Astrocyte (in vitro differentiated cells and primary cell): ENCODE data around the gene MTCH1. TPM values are rescaled to one million over a fixed set of nuclear protein-coding genes. Genes with fewer than 3 reads are reported as not detected.
A peak's percentile ranks its signal among the peaks of the same experiment; 100 is the strongest.

Experiments used
- DNase-seq: peaks from one replicate; pipeline ENCODE4 v3.0.0-alpha.2; 2010; ENCODE audit warnings: low read depth
- FAIRE-seq: peaks from 2 replicates; lab custom pipeline; 2011; peaks lifted over from hg19 to GRCh38; lab: Jason Lieb, UNC
- H2AFZ ChIP-seq: 2 replicates; pipeline ENCODE4 v1.6.0; 2012; ENCODE audit warnings: low read depth, low read length, inconsistent platforms
- H3K27ac ChIP-seq: 2 replicates; pipeline ENCODE4 v1.5.1; 2011; ENCODE audit warnings: low read depth, low read length, inconsistent platforms
- H3K27me3 ChIP-seq: 2 replicates; pipeline ENCODE4 v1.6.0; 2011; ENCODE audit warnings: low read length, inconsistent platforms; ENCODE audit not compliant: insufficient read depth
- H3K36me3 ChIP-seq: 2 replicates; pipeline ENCODE4 v1.5.1; 2011; ENCODE audit warnings: low read length, inconsistent platforms; ENCODE audit not compliant: insufficient read depth
- H3K4me1 ChIP-seq: 2 replicates; pipeline ENCODE4 v1.5.1; 2011; ENCODE audit warnings: low read length, inconsistent platforms; ENCODE audit not compliant: insufficient read depth
- H3K4me2 ChIP-seq: 2 replicates; pipeline ENCODE4 v1.6.0; 2012; ENCODE audit warnings: low read length, inconsistent platforms
- H3K4me3 ChIP-seq: 2 replicates; pipeline ENCODE4 v1.5.1; 2011; ENCODE audit warnings: low read depth, mild to moderate bottlenecking, low read length, inconsistent platforms; ENCODE audit not compliant: insufficient read depth
- H3K79me2 ChIP-seq: 2 replicates; pipeline ENCODE4 v1.6.0; 2012; ENCODE audit warnings: mild to moderate bottlenecking, low read length, inconsistent platforms; ENCODE audit not compliant: insufficient read depth
- H3K9ac ChIP-seq: 2 replicates; pipeline ENCODE4 v1.6.0; 2012; ENCODE audit warnings: mild to moderate bottlenecking, low read length, inconsistent platforms
- H3K9me3 ChIP-seq: 2 replicates; pipeline ENCODE4 v1.5.1; 2012; ENCODE audit warnings: low read depth, mild to moderate bottlenecking, low read length, inconsistent platforms; ENCODE audit not compliant: insufficient read depth
- H4K20me1 ChIP-seq: 2 replicates; pipeline ENCODE4 v1.6.0; 2012; ENCODE audit warnings: low read length, inconsistent platforms; ENCODE audit not compliant: insufficient read depth
- H3K27ac Mint-ChIP-seq: one replicate; pipeline ENCODE4 v1.8.0; 2021; ENCODE audit warnings: mild to moderate bottlenecking, mixed read lengths; ENCODE audit not compliant: unreplicated experiment
- H3K27me3 Mint-ChIP-seq: one replicate; pipeline ENCODE4 v1.8.0; 2021; ENCODE audit warnings: low read depth, mixed read lengths; ENCODE audit not compliant: unreplicated experiment
- H3K36me3 Mint-ChIP-seq: one replicate; pipeline ENCODE4 v1.8.0; 2021; ENCODE audit warnings: low read depth, mixed read lengths; ENCODE audit not compliant: unreplicated experiment
- H3K4me1 Mint-ChIP-seq: one replicate; pipeline ENCODE4 v1.8.0; 2021; ENCODE audit warnings: low read depth, mixed read lengths; ENCODE audit not compliant: unreplicated experiment
- H3K4me3 Mint-ChIP-seq: one replicate; pipeline ENCODE4 v1.8.0; 2021; ENCODE audit warnings: mild to moderate bottlenecking, moderate library complexity, mixed read lengths; ENCODE audit not compliant: unreplicated experiment
- H3K9me3 Mint-ChIP-seq: one replicate; pipeline ENCODE4 v1.8.0; 2021; ENCODE audit warnings: mild to moderate bottlenecking, mixed read lengths; ENCODE audit not compliant: unreplicated experiment
- EZH2 ChIP-seq: IDR thresholded peaks from 2 replicates; pipeline ENCODE4 v1.6.1; 2012; ENCODE audit warnings: mild to moderate bottlenecking, low read length, inconsistent platforms; ENCODE audit not compliant: insufficient read depth
- total RNA-seq: library from RNA; stranded (reverse); gene quantifications from 2 replicates; pipeline ENCODE4 v1.2.1, GENCODE V29; 2021
- TF ChIP-seq, protein P1 (sequence below): IDR thresholded peaks from 2 replicates; pipeline ENCODE4 v1.5.1; 2011; ENCODE audit warnings: low read depth, mild to moderate bottlenecking, inconsistent platforms, low read length, moderate library complexity; ENCODE audit not compliant: insufficient read depth

MTCH1 gene
- total RNA-seq, 1 donor from 2014 or later = 311 TPM

GRCh38 chr6:37005061-37005810, 19.2 kb upstream of the MTCH1 start, which contains the start of gene FGD2:
Gene FGD2, plus strand, starts transcription at chr6:37005655. Its CDS starts 163 bp downstream, at chr6:37005818.
- DNase-seq = no peak
- Histone ChIP-seq H3K36me3 (no peaks in the 10 kb centered on the region), H4K20me1 (no peaks in the 10 kb centered on the region), H3K9ac (no peak within 1 kb of the TSS), H2AFZ (no peak within 1 kb of the TSS), H3K27me3 (peaks cover 3% of the 10 kb centered on the region), H3K79me2 (no peaks in the 10 kb centered on the region), H3K4me3 (no peak within 1 kb of the TSS), H3K4me1 (no peaks in the 10 kb centered on the region), H3K4me2 (no peak within 1 kb of the TSS), H3K9me3 (no peaks in the 10 kb centered on the region), H3K27ac (no peak within 1 kb of the TSS)
- no peaks in the 10 kb centered on the region for H3K9me3 Mint-ChIP-seq
- H3K27me3 Mint-ChIP-seq = peaks cover 13% of the 10 kb centered on the region
- H3K27ac Mint-ChIP-seq = no peak within 1 kb of the TSS
- peak within 1 kb of the TSS; percentile 67 for H3K4me3 Mint-ChIP-seq
- peaks cover 1% of the 10 kb centered on the region for H3K4me1 Mint-ChIP-seq
- peaks cover 3% of the 10 kb centered on the region for H3K36me3 Mint-ChIP-seq
- no peak for FAIRE-seq
- TF ChIP-seq, protein P1, sequence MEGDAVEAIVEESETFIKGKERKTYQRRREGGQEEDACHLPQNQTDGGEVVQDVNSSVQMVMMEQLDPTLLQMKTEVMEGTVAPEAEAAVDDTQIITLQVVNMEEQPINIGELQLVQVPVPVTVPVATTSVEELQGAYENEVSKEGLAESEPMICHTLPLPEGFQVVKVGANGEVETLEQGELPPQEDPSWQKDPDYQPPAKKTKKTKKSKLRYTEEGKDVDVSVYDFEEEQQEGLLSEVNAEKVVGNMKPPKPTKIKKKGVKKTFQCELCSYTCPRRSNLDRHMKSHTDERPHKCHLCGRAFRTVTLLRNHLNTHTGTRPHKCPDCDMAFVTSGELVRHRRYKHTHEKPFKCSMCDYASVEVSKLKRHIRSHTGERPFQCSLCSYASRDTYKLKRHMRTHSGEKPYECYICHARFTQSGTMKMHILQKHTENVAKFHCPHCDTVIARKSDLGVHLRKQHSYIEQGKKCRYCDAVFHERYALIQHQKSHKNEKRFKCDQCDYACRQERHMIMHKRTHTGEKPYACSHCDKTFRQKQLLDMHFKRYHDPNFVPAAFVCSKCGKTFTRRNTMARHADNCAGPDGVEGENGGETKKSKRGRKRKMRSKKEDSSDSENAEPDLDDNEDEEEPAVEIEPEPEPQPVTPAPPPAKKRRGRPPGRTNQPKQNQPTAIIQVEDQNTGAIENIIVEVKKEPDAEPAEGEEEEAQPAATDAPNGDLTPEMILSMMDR = no peak
- no peak for TF ChIP-seq EZH2

GRCh38 chr6:37004044-37004980, 18.3 kb upstream of the MTCH1 start:
- no peak for DNase-seq
- H3K79me2 ChIP-seq = no peaks in the 10 kb centered on the region
- H3K9me3 Mint-ChIP-seq = no peaks in the 10 kb centered on the region
- peaks cover 3% of the 10 kb centered on the region for H3K27me3 ChIP-seq
- H3K4me1 ChIP-seq = no peaks in the 10 kb centered on the region
- no peak overlapping the region for H3K4me2 ChIP-seq
- H3K4me3 ChIP-seq = no peak overlapping the region
- no peaks in the 10 kb centered on the region for H4K20me1 ChIP-seq
- peaks cover 16% of the 10 kb centered on the region for H3K27me3 Mint-ChIP-seq
- FAIRE-seq = no peak
- H3K4me1 Mint-ChIP-seq = peaks cover 1% of the 10 kb centered on the region
- no peak overlapping the region for H3K4me3 Mint-ChIP-seq
- peak overlapping the region; percentile 53 for H3K27ac Mint-ChIP-seq
- no peaks in the 10 kb centered on the region for H3K9me3 ChIP-seq
- no peak overlapping the region for H3K9ac ChIP-seq
- H3K36me3 Mint-ChIP-seq = peaks cover 1% of the 10 kb centered on the region
- H3K27ac ChIP-seq = no peak overlapping the region
- no peaks in the 10 kb centered on the region for H3K36me3 ChIP-seq
- TF ChIP-seq EZH2 = no peak
- TF ChIP-seq, protein P1 = no peak
- H2AFZ ChIP-seq = no peak overlapping the region
